ENCODE data around the gene AIP.

Gene AIP

DNA sequence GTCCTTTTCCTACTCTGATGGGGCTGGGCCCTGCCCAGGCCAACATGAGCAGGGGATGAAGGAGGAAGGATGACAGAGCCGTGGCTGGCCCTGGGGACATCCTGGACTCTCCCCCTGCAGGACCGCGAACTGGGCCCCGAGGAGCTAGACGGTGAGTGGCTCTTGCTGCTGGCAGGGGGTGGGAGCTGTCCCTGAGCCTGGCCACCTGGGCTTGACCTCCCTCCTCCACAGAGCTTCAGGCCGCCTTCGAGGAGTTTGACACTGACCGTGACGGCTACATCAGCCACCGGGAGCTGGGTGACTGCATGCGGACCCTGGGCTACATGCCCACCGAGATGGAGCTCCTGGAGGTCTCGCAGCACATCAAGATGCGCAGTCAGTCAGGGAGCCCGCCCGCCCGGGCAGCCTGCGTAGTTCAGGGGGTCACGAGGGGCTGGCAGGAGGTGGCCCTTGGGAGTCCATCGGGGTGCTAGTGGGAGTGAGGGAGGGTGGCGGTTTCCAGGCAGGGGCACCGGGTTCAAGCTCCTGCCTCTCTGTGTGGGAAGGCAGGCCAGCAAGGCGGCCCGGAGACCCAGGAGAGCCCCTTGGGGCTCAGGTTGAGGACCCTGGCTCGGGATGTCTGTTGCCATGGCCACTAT lies 26.6 kb upstream of the AIP start:
- no peak for DNase-seq (ENCODE audit: extremely low read depth, low read depth)
- no peak overlapping the region for H3K4me3 ChIP-seq (replicated peaks; ENCODE audit: low read depth, low read length)
- TF ChIP-seq, protein P1, sequence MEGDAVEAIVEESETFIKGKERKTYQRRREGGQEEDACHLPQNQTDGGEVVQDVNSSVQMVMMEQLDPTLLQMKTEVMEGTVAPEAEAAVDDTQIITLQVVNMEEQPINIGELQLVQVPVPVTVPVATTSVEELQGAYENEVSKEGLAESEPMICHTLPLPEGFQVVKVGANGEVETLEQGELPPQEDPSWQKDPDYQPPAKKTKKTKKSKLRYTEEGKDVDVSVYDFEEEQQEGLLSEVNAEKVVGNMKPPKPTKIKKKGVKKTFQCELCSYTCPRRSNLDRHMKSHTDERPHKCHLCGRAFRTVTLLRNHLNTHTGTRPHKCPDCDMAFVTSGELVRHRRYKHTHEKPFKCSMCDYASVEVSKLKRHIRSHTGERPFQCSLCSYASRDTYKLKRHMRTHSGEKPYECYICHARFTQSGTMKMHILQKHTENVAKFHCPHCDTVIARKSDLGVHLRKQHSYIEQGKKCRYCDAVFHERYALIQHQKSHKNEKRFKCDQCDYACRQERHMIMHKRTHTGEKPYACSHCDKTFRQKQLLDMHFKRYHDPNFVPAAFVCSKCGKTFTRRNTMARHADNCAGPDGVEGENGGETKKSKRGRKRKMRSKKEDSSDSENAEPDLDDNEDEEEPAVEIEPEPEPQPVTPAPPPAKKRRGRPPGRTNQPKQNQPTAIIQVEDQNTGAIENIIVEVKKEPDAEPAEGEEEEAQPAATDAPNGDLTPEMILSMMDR (IDR thresholded peaks at IDR 0.05; ENCODE audit: low read depth, low read length, missing control alignments): no peak

- TF ChIP-seq, protein P1 (IDR thresholded peaks at IDR 0.05; ENCODE audit: low read depth, low read length, missing control alignments): no peak
- no peak overlapping the region for H3K4me3 ChIP-seq (replicated peaks; ENCODE audit: low read depth, low read length)
- DNase-seq (ENCODE audit: extremely low read depth, low read depth): no peak
Observed at GRCh38 chr11:67457453-67457852, 25.4 kb upstream of the AIP start.

GRCh38 chr11:67458266-67458665 lies 24.6 kb upstream of the AIP start:
- TF ChIP-seq, protein P1 (IDR thresholded peaks at IDR 0.05; ENCODE audit: low read depth, low read length, missing control alignments): no peak
- H3K4me3 ChIP-seq (replicated peaks; ENCODE audit: low read depth, low read length): no peak overlapping the region
- DNase-seq (ENCODE audit: extremely low read depth, low read depth): no peak

- TF ChIP-seq, protein P1 (IDR thresholded peaks at IDR 0.05; ENCODE audit: low read depth, low read length, missing control alignments): no peak
- DNase-seq (ENCODE audit: extremely low read depth, low read depth): no peak
- no peak overlapping the region for H3K4me3 ChIP-seq (replicated peaks; ENCODE audit: low read depth, low read length)
Observed at GRCh38 chr11:67463186-67463585, 19.6 kb upstream of the AIP start.

GRCh38 chr11:67463680-67464410 lies 19.0 kb upstream of the AIP start:
- peak overlapping the region; percentile 51; the same call in 1 of the 2 replicates for H3K4me3 ChIP-seq (replicated peaks; ENCODE audit: low read depth, low read length)
- TF ChIP-seq, protein P1 (IDR thresholded peaks at IDR 0.05; ENCODE audit: low read depth, low read length, missing control alignments): no peak
- DNase-seq (ENCODE audit: extremely low read depth, low read depth): no peak

DNA sequence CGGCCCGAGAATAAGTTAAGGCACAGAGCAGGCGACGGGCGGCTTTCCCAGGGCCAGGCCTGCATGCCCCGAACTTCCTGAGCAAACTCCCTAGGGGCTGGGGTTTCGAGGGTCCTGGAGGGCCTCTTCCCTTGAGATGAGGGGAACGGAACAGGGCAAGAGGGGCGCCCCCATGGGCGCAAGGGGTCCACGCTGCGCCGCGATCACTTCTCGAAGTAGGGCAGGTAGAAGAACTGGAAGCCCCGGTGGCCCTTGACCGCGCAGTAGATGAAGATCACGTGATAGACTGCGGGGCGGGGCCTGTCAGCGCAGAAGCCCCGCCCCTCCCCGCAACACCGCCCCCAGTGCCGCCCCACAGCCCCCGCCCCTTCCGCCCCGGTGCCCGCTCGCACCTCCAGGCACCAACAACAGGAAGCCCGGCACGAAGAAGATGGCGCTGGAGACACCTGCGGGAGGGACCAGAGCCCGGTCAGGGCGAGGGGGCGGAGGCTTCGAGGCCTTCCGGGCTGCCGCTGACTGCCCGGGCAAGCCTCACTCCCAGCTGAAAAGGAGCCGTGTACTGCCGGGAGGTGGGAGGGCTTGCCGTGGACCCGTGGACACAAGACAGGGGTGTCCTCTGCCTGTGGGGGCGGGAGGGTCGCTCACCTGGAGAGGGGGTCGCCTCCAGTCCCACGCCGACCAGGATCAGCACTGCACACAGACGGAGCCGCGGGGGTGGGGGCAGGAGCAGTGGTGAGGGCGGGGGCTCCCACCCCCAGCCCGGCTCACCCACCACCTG lies 18.2 kb upstream of the AIP start:
- TF ChIP-seq, protein P1 (IDR thresholded peaks at IDR 0.05; ENCODE audit: low read depth, low read length, missing control alignments): no peak
- DNase-seq (ENCODE audit: extremely low read depth, low read depth): no peak
- peak overlapping the region; percentile 51 for H3K4me3 ChIP-seq (replicated peaks; ENCODE audit: low read depth, low read length)

Data from HFF-Myc (cell line).